Measurements from ENCODE around the gene TUBE1.

DNA sequence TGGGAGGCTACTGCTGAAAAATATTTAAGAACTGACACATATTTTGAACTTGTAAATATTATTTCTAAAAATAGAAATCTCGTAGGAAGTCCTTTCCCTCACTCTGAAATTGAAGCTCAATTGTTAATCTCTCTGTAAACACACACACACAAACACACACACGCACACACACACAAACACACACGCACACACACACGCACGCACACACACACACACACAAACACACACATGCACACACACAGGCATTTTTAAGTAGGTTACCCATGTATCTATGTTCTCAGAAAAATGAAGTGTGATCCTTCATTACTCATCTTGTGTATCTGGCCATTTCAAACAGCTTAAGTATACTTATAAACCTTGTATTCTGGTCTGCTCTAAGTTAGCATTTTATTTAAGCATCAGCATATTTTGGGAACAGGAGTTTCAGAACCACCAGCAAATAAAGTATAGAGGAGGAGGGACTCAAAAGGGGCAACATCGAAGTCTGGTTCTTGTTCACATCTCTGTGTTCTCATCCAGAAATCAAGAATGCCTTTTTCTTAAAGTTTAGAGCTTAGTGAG is 21.8 kb downstream of the TUBE1 start:
- TF ChIP-seq CTCF (IDR thresholded peaks at IDR 0.05; ENCODE audit: low read length), result no peak
- TF ChIP-seq EZH2 (optimal IDR thresholded peaks at IDR 0.05; ENCODE audit: low read depth, low read length), result no peak
- TF ChIP-seq EZH2phosphoT487 (IDR thresholded peaks at IDR 0.05; ENCODE audit: low read length), result no peak
